Suprapubic skin (tissue), 4 donors: ENCODE data around the gene ZMAT3. TPM values are rescaled to one million over a fixed set of nuclear protein-coding genes. Genes with fewer than 3 reads are reported as not detected.
"Not testable (repeated sequence)": the region's sequence is repeated elsewhere in the genome, so short reads cannot be mapped to it uniquely, and the experiment has no call there.

ENCODE experiments used
- DNase-seq, 2 donors: peaks; one replicate each; pipeline ENCODE4 v3.0.0-alpha.2; 2019; ENCODE audit warnings: low spot score in 2 of 2
- H3K27ac ChIP-seq: fragments of 200-600 bp; sonication (generic); one replicate; pipeline ENCODE4 v1.5.1; 2019
- H3K27me3 ChIP-seq: fragments of 200-600 bp; sonication (generic); one replicate; pipeline ENCODE4 v1.5.1; 2019
- H3K36me3 ChIP-seq: fragments of 200-600 bp; sonication (generic); one replicate; pipeline ENCODE4 v1.5.1; 2019
- H3K4me1 ChIP-seq: fragments of 200-600 bp; sonication (generic); one replicate; pipeline ENCODE4 v1.5.1; 2019
- H3K4me3 ChIP-seq: fragments of 200-600 bp; sonication (generic); one replicate; pipeline ENCODE4 v1.5.1; 2019; ENCODE audit warnings: mild to moderate bottlenecking
- H3K9me3 ChIP-seq: fragments of 200-600 bp; sonication (generic); one replicate; pipeline ENCODE4 v1.5.1; 2019
- EP300 ChIP-seq: sonication (generic); formaldehyde crosslinking; IDR thresholded peaks from one replicate; pipeline ENCODE4 v1.6.1; 2017; ENCODE audit warnings: antibody characterized with exemption
- POLR2A ChIP-seq, 2 donors: fragments of 450-650 bp; IDR thresholded peaks; one replicate each; pipeline ENCODE4 v1.6.1; 2017; ENCODE audit warnings: antibody characterized with exemption in 2 of 2, mild to moderate bottlenecking in 2 of 2, moderate library complexity in 2 of 2
- POLR2AphosphoS5 ChIP-seq, 3 donors: sonication (generic); formaldehyde crosslinking; IDR thresholded peaks; one replicate each; pipeline ENCODE4 v1.6.1; 2017; ENCODE audit warnings: antibody characterized with exemption in 3 of 3
- WGBS: methylation state at CpG from one replicate; pipeline ENCODE4 v1.1.5; 2018; 5-methylcytosine and 5-hydroxymethylcytosine counted together
- total RNA-seq, 4 donors: library from RNA; depleted of rRNA; stranded (reverse); fragments of >200 nt; gene quantifications; one replicate each; pipeline ENCODE4 v1.1.0, GENCODE V29; 2016
- TF ChIP-seq, protein P1 (sequence below), 2 donors: fragments of 200-600 bp in 1 of 2; fragments of 450-650 bp in 1 of 2; sonication (generic) in 1 of 2; IDR thresholded peaks; one replicate each; pipeline ENCODE4 v1.5.1; 2016 to 2019; ENCODE audit warnings: antibody characterized with exemption in 2 of 2, mild to moderate bottlenecking in 1 of 2, moderate library complexity in 1 of 2

ZMAT3 gene
- total RNA-seq, 4 donors from 2014 or later = 11.3 to 13.5 (median 12.0) TPM

DNA sequence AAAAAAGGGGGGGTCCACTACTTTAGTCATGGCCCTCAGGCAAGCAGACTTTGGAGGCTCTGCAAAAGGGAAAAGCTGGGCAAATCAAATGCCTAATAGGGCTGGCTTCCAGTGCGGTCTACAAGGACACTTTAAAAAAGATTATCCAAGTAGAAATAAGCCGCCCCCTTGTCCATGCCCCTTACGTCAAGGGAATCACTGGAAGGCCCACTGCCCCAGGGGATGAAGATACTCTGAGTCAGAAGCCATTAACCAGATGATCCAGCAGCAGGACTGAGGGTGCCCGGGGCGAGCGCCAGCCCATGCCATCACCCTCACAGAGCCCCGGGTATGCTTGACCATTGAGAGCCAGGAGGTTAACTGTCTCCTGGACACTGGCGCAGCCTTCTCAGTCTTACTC lies 15.3 kb downstream of the ZMAT3 start:
- DNase-seq = no peak
- Histone ChIP-seq H3K27ac (no peak overlapping the region), H3K27me3 (no peaks in the 10 kb centered on the region), H3K4me1 (no peaks in the 10 kb centered on the region), H3K4me3 (no peak overlapping the region), H3K9me3 (no peaks in the 10 kb centered on the region), H3K36me3 (no peaks in the 10 kb centered on the region)
- 90% methylated on average over 7 of the region's 8 CpGs for WGBS
- TF ChIP-seq POLR2A (IDR thresholded peaks at IDR 0.05) (no peak), POLR2AphosphoS5 (IDR thresholded peaks at IDR 0.05) (no peak), EP300 (no peak)
- TF ChIP-seq, protein P1, sequence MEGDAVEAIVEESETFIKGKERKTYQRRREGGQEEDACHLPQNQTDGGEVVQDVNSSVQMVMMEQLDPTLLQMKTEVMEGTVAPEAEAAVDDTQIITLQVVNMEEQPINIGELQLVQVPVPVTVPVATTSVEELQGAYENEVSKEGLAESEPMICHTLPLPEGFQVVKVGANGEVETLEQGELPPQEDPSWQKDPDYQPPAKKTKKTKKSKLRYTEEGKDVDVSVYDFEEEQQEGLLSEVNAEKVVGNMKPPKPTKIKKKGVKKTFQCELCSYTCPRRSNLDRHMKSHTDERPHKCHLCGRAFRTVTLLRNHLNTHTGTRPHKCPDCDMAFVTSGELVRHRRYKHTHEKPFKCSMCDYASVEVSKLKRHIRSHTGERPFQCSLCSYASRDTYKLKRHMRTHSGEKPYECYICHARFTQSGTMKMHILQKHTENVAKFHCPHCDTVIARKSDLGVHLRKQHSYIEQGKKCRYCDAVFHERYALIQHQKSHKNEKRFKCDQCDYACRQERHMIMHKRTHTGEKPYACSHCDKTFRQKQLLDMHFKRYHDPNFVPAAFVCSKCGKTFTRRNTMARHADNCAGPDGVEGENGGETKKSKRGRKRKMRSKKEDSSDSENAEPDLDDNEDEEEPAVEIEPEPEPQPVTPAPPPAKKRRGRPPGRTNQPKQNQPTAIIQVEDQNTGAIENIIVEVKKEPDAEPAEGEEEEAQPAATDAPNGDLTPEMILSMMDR (IDR thresholded peaks at IDR 0.05) = no peak

GRCh38 chr3:179054565-179054964 lies 17.0 kb downstream of the ZMAT3 start:
- H3K36me3 ChIP-seq, H3K4me1 ChIP-seq, H3K27ac ChIP-seq, H3K27me3 ChIP-seq, DNase-seq, H3K9me3 ChIP-seq, H3K4me3 ChIP-seq: not testable (repeated sequence)
- WGBS = 85% methylated on average over 9 of the region's 13 CpGs

- no peak overlapping the region for H3K27ac ChIP-seq
- peaks cover 6% of the 10 kb centered on the region for H3K4me1 ChIP-seq
- no peaks in the 10 kb centered on the region for H3K27me3 ChIP-seq
- no peaks in the 10 kb centered on the region for H3K36me3 ChIP-seq
- 84% methylated on average over 8 of the region's 8 CpGs for WGBS
- no peak overlapping the region for H3K4me3 ChIP-seq
- TF ChIP-seq POLR2AphosphoS5 (IDR thresholded peaks at IDR 0.05) = no peak
- no peak for TF ChIP-seq POLR2A (IDR thresholded peaks at IDR 0.05)
- TF ChIP-seq, protein P1 (IDR thresholded peaks at IDR 0.05) = no peak
- no peak for TF ChIP-seq EP300
- no peaks in the 10 kb centered on the region for H3K9me3 ChIP-seq
- no peak for DNase-seq
These were observed 24.9 kb downstream of the ZMAT3 start for GRCh38 chr3:179046497-179047353.

GRCh38 chr3:179045719-179046402 lies 25.7 kb downstream of the ZMAT3 start:
- H3K4me1 ChIP-seq = peaks cover 6% of the 10 kb centered on the region
- H3K9me3 ChIP-seq = no peaks in the 10 kb centered on the region
- no peak for TF ChIP-seq POLR2A (IDR thresholded peaks at IDR 0.05)
- TF ChIP-seq, protein P1 (IDR thresholded peaks at IDR 0.05) = no peak
- TF ChIP-seq EP300 = no peak
- no peak for TF ChIP-seq POLR2AphosphoS5 (IDR thresholded peaks at IDR 0.05)
- 73% methylated on average over 1 of the region's 1 CpG for WGBS
- no peaks in the 10 kb centered on the region for H3K27me3 ChIP-seq
- no peak for DNase-seq
- no peak overlapping the region for H3K27ac ChIP-seq
- no peak overlapping the region for H3K4me3 ChIP-seq
- H3K36me3 ChIP-seq = no peaks in the 10 kb centered on the region

GRCh38 chr3:179038899-179039251 lies 32.7 kb downstream of the ZMAT3 start:
- not testable (repeated sequence) for H3K36me3 ChIP-seq, H3K27ac ChIP-seq, H3K27me3 ChIP-seq, H3K9me3 ChIP-seq, DNase-seq, H3K4me3 ChIP-seq
- H3K4me1 ChIP-seq = peaks cover 15% of the 10 kb centered on the region
- WGBS = 90% methylated on average over 3 of the region's 4 CpGs

DNA sequence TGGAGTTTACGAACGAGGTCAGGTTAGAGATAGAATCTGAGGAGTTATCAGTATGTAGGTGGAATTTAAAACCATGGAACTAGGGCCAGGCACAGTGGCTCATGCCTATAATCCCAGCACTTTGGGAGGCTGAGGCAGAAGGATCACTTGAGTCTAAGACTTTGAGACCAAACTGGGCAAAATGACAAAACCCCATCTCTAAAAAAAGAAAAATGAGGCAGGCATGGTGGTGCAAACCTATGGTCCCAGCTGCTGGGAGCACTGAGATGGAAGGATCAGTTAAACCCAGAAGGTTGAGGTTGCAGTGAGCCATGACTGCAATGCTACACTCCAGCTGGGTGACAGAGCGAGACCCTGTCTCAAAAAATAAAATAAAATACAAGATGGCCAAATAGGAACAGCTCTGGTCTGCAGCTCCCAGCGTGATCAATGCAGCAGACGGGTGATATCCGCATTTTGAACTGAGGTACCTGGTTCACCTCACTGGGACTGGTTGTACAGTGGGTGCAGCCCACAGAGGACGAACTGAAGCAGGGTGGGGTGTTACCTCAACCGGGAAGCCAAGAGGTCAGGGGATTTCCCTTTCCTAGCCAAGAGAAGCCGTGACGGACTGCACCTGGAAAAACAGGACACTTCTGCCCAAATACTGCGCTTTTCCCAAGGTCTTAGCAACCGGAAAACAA lies 33.3 kb downstream of the ZMAT3 start:
- Histone ChIP-seq H3K9me3 (no peaks in the 10 kb centered on the region), H3K4me1 (peaks cover 15% of the 10 kb centered on the region), H3K27ac (no peak overlapping the region), H3K27me3 (no peaks in the 10 kb centered on the region), H3K36me3 (no peaks in the 10 kb centered on the region), H3K4me3 (no peak overlapping the region)
- no peak for DNase-seq
- WGBS = 85% methylated on average over 12 of the region's 12 CpGs
- TF ChIP-seq POLR2A (IDR thresholded peaks at IDR 0.05) (no peak), POLR2AphosphoS5 (IDR thresholded peaks at IDR 0.05) (no peak), EP300 (no peak)
- TF ChIP-seq, protein P1 (IDR thresholded peaks at IDR 0.05) = no peak
